Measurements from ENCODE around the gene SPATA3. TPM values are rescaled to one million over a fixed set of nuclear protein-coding genes. Genes with fewer than 3 reads are reported as not detected.

Gene SPATA3
- total and polyA plus RNA-seq, 2 of the 8 experiments (the other 6 are each of a cell fraction or from before 2014, with no cell fraction given): not detected

DNA sequence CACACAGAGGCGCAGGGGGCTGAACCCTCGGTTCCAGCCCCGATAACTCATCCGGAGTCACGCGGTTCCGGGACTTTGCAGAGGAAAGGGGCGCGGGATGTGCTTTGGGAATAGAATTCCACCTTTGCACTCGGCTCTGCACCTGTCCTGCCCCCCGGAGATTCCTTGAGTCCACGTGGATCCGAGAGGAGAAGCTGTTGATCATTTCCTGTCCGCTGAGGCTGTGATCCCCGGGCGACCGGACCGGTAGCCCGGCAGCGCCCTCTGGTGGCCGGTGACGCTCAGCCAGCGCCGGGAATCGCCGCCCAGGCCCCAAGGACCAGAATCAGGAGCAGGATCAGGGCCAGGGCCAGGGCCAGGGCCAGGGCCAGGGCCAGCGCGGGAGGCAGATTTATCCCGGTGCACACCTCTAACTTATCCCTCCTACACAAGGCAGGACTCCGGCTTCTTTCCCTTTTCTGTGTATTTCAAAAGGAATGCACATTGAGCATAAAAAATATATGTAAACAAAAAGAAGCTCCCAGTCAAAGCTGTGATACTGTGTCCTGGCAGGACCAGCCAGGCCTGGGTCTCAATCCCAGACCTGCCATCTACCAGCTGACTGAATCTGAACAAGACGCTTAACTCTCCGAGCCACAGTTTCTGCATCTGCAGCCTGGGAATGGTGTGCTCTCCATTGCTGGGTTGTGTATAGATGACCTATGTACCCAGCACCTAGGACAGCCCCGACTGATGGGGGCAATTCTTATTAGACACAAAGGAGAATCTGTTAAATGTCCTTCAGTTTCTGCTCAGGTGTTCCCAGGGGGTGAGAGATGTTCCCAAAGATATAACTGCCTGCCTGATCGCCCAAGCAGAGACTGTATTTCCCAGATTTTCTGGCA is 8.5 kb upstream of the SPATA3 start:
- no peak overlapping the region for H3K9ac ChIP-seq (replicated peaks in 1 of 4; ENCODE audit: extremely low read depth in 1 of 4, low read depth in 3 of 4, low read length in 3 of 4)
- H2BK12ac ChIP-seq (ENCODE audit: low read depth, low read length): 0 out of 2 replicates have a peak overlapping the region, but pooled peaks have one; percentile 87
- H3K4ac ChIP-seq (replicated peaks; ENCODE audit: insufficient read length, low read depth, low read length): no peak overlapping the region
- 0 out of 2 replicates have a peak overlapping the region, but pooled peaks have one; percentile 88 for H2BK15ac ChIP-seq (ENCODE audit: low read length)
- DNase-seq (ENCODE audit: low read depth in 1 of 2, low spot score in 2 of 2) (peak; percentile 38 to 98), FAIRE-seq (no peak)
- H3K4me3 ChIP-seq (ENCODE audit: extremely low read depth in 1 of 4, insufficient read depth in 2 of 4, low read depth in 3 of 4, low read length in 4 of 4): peak overlapping the region in 3 of 4 experiments; percentile 30 to 52 (median 30); a peak in 6 of 8 replicates
- H4K20me1 ChIP-seq (replicated peaks in 1 of 2; ENCODE audit: control insufficient read depth in 1 of 2, insufficient read depth in 2 of 2, low read length in 2 of 2): no peaks in the 10 kb centered on the region
- H3K27me3 ChIP-seq (replicated peaks in 1 of 4; ENCODE audit: control insufficient read depth in 3 of 4, extremely low read depth in 1 of 4, insufficient read depth in 3 of 4, low read length in 3 of 4): peaks cover 0 to 4% (median 2%) of the 10 kb centered on the region in 4 experiments; a peak in 2 of 7 replicates
- peaks cover 0 to 11% (median 5%) of the 10 kb centered on the region in 4 experiments; a peak in 5 of 7 replicates for H3K4me1 ChIP-seq (replicated peaks in 1 of 4; ENCODE audit: control insufficient read depth in 3 of 4, insufficient read depth in 4 of 4, low read length in 3 of 4)
- H2BK20ac ChIP-seq (ENCODE audit: low read length): peak overlapping the region; percentile 61; the same call in 1 of the 2 replicates
- H3K23me2 ChIP-seq (ENCODE audit: low read depth, low read length): no peaks in the 10 kb centered on the region; the same call in 1 of the 2 replicates
- H2AK5ac ChIP-seq (ENCODE audit: low read depth, low read length): no peak overlapping the region
- peak overlapping the region; percentile 71; the same call in 1 of the 2 replicates for H3K18ac ChIP-seq (ENCODE audit: extremely low read depth, low read length)
- peak overlapping the region; percentile 55; the same call in 1 of the 2 replicates for H2AFZ ChIP-seq (ENCODE audit: low read length)
- POLR2A ChIA-PET (ENCODE audit: partially characterized antibody): interaction anchor here (0.6 to 3.3 kb wide), 7 partner anchors 41 to 138 kb away, joined by 3 to 9 read pairs (median 3); partner anchors contain the start of gene GPR55
- no peak overlapping the region for H2BK120ac ChIP-seq (replicated peaks; ENCODE audit: low read depth, low read length)
- no peak overlapping the region for H3K27ac ChIP-seq (ENCODE audit: low read depth, low read length)
- H4K91ac ChIP-seq (replicated peaks; ENCODE audit: insufficient read length, low read length): peak overlapping the region; percentile 45
- no peaks in the 10 kb centered on the region for H3K79me1 ChIP-seq (ENCODE audit: low read depth, low read length)
- peak overlapping the region; percentile 0 to 70; a peak in 3 of 4 replicates for H3K4me2 ChIP-seq (ENCODE audit: insufficient read depth in 1 of 2, low read depth in 2 of 2, low read length in 2 of 2)
- no peak overlapping the region for H3K14ac ChIP-seq (ENCODE audit: insufficient read length)
- H3K36me3 ChIP-seq (ENCODE audit: control insufficient read depth in 2 of 4, insufficient read depth in 4 of 4, low read length in 3 of 4): no peaks in the 10 kb centered on the region
- peak overlapping the region; percentile 32; the same call in 1 of the 2 replicates for H2BK5ac ChIP-seq (ENCODE audit: low read depth, low read length)
- no peak overlapping the region for H3K23ac ChIP-seq (ENCODE audit: insufficient read length)
- no peak overlapping the region for H3K56ac ChIP-seq (replicated peaks; ENCODE audit: insufficient read length, low read depth, low read length)
- no peak overlapping the region for H4K5ac ChIP-seq (ENCODE audit: insufficient read length, low read depth, low read length)
- 18% methylated on average over 32 of the region's 34 CpGs; no CpG with 5 or more reads in 1 of the 2 experiments for WGBS, 2 experiments (ENCODE audit: extremely low coverage in 1 of 2, insufficient coverage in 1 of 2, insufficient read length in 1 of 2, insufficient replicate concordance in 2 of 2, low coverage in 1 of 2, low lambda C conversion rate in 2 of 2, missing lambda C conversion rate in 1 of 2)
- CTCF ChIA-PET (ENCODE audit: partially characterized antibody): interaction anchor here (0.6 to 11.0 kb wide), 39 partner anchors 9 to 178 kb away, joined by 3 to 136 read pairs (median 6); partner anchors contain the start of genes GPR55, PSMD1 and SPATA3
- no peaks in the 10 kb centered on the region for H3K9me3 ChIP-seq (ENCODE audit: insufficient read depth in 2 of 2, low read depth in 1 of 2, low read length in 1 of 2)
- peak overlapping the region; percentile 64 for H4K8ac ChIP-seq (ENCODE audit: extremely low read depth, insufficient read depth, low read length)
- H3K79me2 ChIP-seq (ENCODE audit: control insufficient read depth in 1 of 2, insufficient read depth in 2 of 2, low read length in 2 of 2): no peaks in the 10 kb centered on the region
- TF ChIP-seq SIX5 (IDR thresholded peaks at IDR 0.05; ENCODE audit: low read depth, low read length) (no peak), ASH2L (IDR thresholded peaks at IDR 0.05; ENCODE audit: low read length) (peak; percentile 42), EZH2 (IDR thresholded peaks at IDR 0.05; ENCODE audit: low read depth, low read length, severe bottlenecking) (no peak), BRCA1 (IDR thresholded peaks at IDR 0.05; ENCODE audit: low read depth, low read length) (no peak), KDM4A (IDR thresholded peaks at IDR 0.05; ENCODE audit: low read depth, low read length, severe bottlenecking) (no peak), SRF (IDR thresholded peaks at IDR 0.05; ENCODE audit: low read depth, low read length) (no peak), SP2 (IDR thresholded peaks at IDR 0.05; ENCODE audit: low read length) (no peak), SIRT6 (IDR thresholded peaks at IDR 0.05; ENCODE audit: low read length) (no peak), CBX5 (IDR thresholded peaks at IDR 0.05; ENCODE audit: low read depth, low read length) (no peak), BCL11A (IDR thresholded peaks at IDR 0.05; ENCODE audit: low read depth in 2 of 2, low read length in 2 of 2) (no peak), ZNF274 (IDR thresholded peaks at IDR 0.05; ENCODE audit: borderline replicate concordance, extremely low read depth, low read length) (no peak)
